Parathyroid adenoma (tissue), 2 donors: ENCODE results near the gene RBMS1.

Source experiments
- H2AFZ ChIP-seq: fragments of 300-600 bp; sonication (generic); one replicate; pipeline ENCODE4 v1.7.0; 2017; ENCODE audit warnings: antibody characterized with exemption, mild to moderate bottlenecking
- H3K27ac ChIP-seq: fragments of 300-600 bp; sonication (generic); one replicate; pipeline ENCODE4 v1.7.0; 2017
- H3K27me3 ChIP-seq: fragments of 300-600 bp; sonication (generic); one replicate; pipeline ENCODE4 v1.7.0; 2017; ENCODE audit warnings: low read length; ENCODE audit not compliant: control insufficient read depth, insufficient read depth
- H3K36me3 ChIP-seq: fragments of 300-600 bp; sonication (generic); one replicate; pipeline ENCODE4 v1.7.0; 2017; ENCODE audit warnings: low read length; ENCODE audit not compliant: control insufficient read depth, insufficient read depth
- H3K4me1 ChIP-seq: fragments of 300-600 bp; sonication (generic); one replicate; pipeline ENCODE4 v1.7.0; 2017; ENCODE audit warnings: control low read depth
- H3K4me2 ChIP-seq: fragments of 300-600 bp; sonication (generic); one replicate; pipeline ENCODE4 v1.7.0; 2017; ENCODE audit warnings: low read length
- H3K4me3 ChIP-seq: fragments of 300-600 bp; sonication (generic); one replicate; pipeline ENCODE4 v1.7.0; 2017; ENCODE audit warnings: low read depth, low read length
- H3K79me2 ChIP-seq: fragments of 300-600 bp; sonication (generic); one replicate; pipeline ENCODE4 v1.7.0; 2017; ENCODE audit warnings: control low read depth
- H3K9ac ChIP-seq: fragments of 300-600 bp; sonication (generic); one replicate; pipeline ENCODE4 v1.7.0; 2017; ENCODE audit warnings: mild to moderate bottlenecking
- H3K9me3 ChIP-seq: fragments of 300-600 bp; sonication (generic); one replicate; pipeline ENCODE4 v1.7.0; 2017; ENCODE audit warnings: low read length; ENCODE audit not compliant: control insufficient read depth
- CTCF ChIP-seq: fragments of 300-600 bp; sonication (generic); IDR thresholded peaks from one replicate; pipeline ENCODE4 v1.7.0; 2017; ENCODE audit warnings: antibody characterized with exemption, mild to moderate bottlenecking
- donor health status: primary hyperparathyroidism.

The RBMS1 gene

GRCh38 chr2:160282063-160282580 is 211.5 kb downstream of the RBMS1 start:
- Histone ChIP-seq H2AFZ (no peak overlapping the region), H3K4me1 (peaks cover 17% of the 10 kb centered on the region), H3K27me3 (no peaks in the 10 kb centered on the region), H3K4me3 (no peak overlapping the region), H3K4me2 (no peak overlapping the region), H3K9ac (no peak overlapping the region), H3K36me3 (no peaks in the 10 kb centered on the region), H3K79me2 (peaks cover 2% of the 10 kb centered on the region), H3K9me3 (no peaks in the 10 kb centered on the region), H3K27ac (no peak overlapping the region)
- TF ChIP-seq CTCF, result no peak

GRCh38 chr2:160281213-160281612 is 212.4 kb downstream of the RBMS1 start:
- H3K4me3 ChIP-seq, result no peak overlapping the region
- H3K27ac ChIP-seq, result no peak overlapping the region
- H3K79me2 ChIP-seq, result peaks cover 3% of the 10 kb centered on the region
- H3K4me1 ChIP-seq, result peaks cover 20% of the 10 kb centered on the region
- no peak overlapping the region for H3K4me2 ChIP-seq
- H3K27me3 ChIP-seq, result no peaks in the 10 kb centered on the region
- TF ChIP-seq CTCF, result no peak
- no peaks in the 10 kb centered on the region for H3K9me3 ChIP-seq
- no peak overlapping the region for H2AFZ ChIP-seq
- H3K9ac ChIP-seq, result no peak overlapping the region
- no peaks in the 10 kb centered on the region for H3K36me3 ChIP-seq

- Histone ChIP-seq H3K9ac (no peak overlapping the region), H3K9me3 (no peaks in the 10 kb centered on the region), H3K4me2 (no peak overlapping the region), H2AFZ (no peak overlapping the region), H3K27me3 (no peaks in the 10 kb centered on the region), H3K27ac (peak overlapping the region; percentile 45), H3K79me2 (peaks cover 3% of the 10 kb centered on the region), H3K4me3 (no peak overlapping the region), H3K36me3 (no peaks in the 10 kb centered on the region), H3K4me1 (peaks cover 20% of the 10 kb centered on the region)
- no peak for TF ChIP-seq CTCF
Observed at GRCh38 chr2:160279813-160280465, 213.7 kb downstream of the RBMS1 start.

- Histone ChIP-seq H3K4me3 (no peak overlapping the region), H3K27me3 (no peaks in the 10 kb centered on the region), H3K79me2 (peaks cover 3% of the 10 kb centered on the region), H3K4me2 (no peak overlapping the region), H3K9ac (no peak overlapping the region), H2AFZ (no peak overlapping the region), H3K27ac (peak overlapping the region; percentile 45), H3K36me3 (no peaks in the 10 kb centered on the region), H3K4me1 (peaks cover 22% of the 10 kb centered on the region), H3K9me3 (no peaks in the 10 kb centered on the region)
- TF ChIP-seq CTCF, result peak; percentile 52
Observed at GRCh38 chr2:160278879-160279177, 214.8 kb downstream of the RBMS1 start.
